Panc1 (cell line): Measurements from ENCODE around the gene CAND2. TPM values are rescaled to one million over a fixed set of nuclear protein-coding genes. Genes with fewer than 3 reads are reported as not detected.

ENCODE experiments used
- ATAC-seq: fragments of 200-7000 bp; cut with Tn5 transposase; 2 replicates; pipeline ENCODE4 v1.9.1; 2020; ENCODE audit warnings: mild to moderate bottlenecking, moderate library complexity
- BruUV-seq: library from RNA; stranded (reverse); fragments of 400-500 nt; replicated peaks from 2 replicates; lab custom pipeline; 2021; lab: Mats Ljungman, UMichigan
- CTCF ChIA-PET: fragments of 300-600 bp; sonication (Branson Sonifier 250); formaldehyde crosslinking; loops from one replicate; lab custom pipeline; 2022; ENCODE audit warnings: antibody characterized with exemption; lab: Charles Lee
- POLR2A ChIA-PET: fragments of 300-600 bp; sonication (Branson Sonifier 250); formaldehyde crosslinking; loops from one replicate; lab custom pipeline; 2022; ENCODE audit warnings: antibody characterized with exemption; lab: Charles Lee
- DNase-seq: peaks from one replicate; pipeline ENCODE4 v3.0.0-alpha.2; 2010; ENCODE audit warnings: low read depth, low spot score
- H3K27ac ChIP-seq: 2 replicates; pipeline ENCODE4 v1.5.1; 2011; ENCODE audit warnings: mild to moderate bottlenecking, low read length, inconsistent platforms
- H3K27me3 ChIP-seq: fragments of 200-500 bp; sonication (Bioruptor generic); 2 replicates; pipeline ENCODE4 v1.6.0; 2014; ENCODE audit warnings: low read length, inconsistent platforms; ENCODE audit not compliant: control insufficient read depth, insufficient read depth
- H3K36me3 ChIP-seq: fragments of 200-500 bp; sonication (Bioruptor generic); 2 replicates; pipeline ENCODE4 v1.5.1; 2014; ENCODE audit warnings: inconsistent platforms, mild to moderate bottlenecking, low read length, moderate library complexity; ENCODE audit not compliant: control insufficient read depth, insufficient read depth
- H3K4me1 ChIP-seq: 2 replicates; pipeline ENCODE4 v1.5.1; 2011; ENCODE audit warnings: inconsistent platforms, mild to moderate bottlenecking, low read length, moderate library complexity; ENCODE audit not compliant: control insufficient read depth, insufficient read depth
- H3K4me3 ChIP-seq, 2 experiments: 2 replicates each; pipeline ENCODE4 v1.5.1; 2011 to 2012; ENCODE audit warnings: low read depth in 2 of 2, low read length in 2 of 2, mild to moderate bottlenecking in 2 of 2, inconsistent platforms in 1 of 2, moderate library complexity in 1 of 2
- H3K9me3 ChIP-seq: fragments of 200-500 bp; sonication (Bioruptor generic); 2 replicates; pipeline ENCODE4 v1.5.1; 2014; ENCODE audit warnings: low read depth, mild to moderate bottlenecking, inconsistent platforms, low read length, moderate library complexity; ENCODE audit not compliant: control insufficient read depth, insufficient read depth
- POLR2AphosphoS5 ChIP-seq: IDR thresholded peaks from 2 replicates; pipeline ENCODE4 v1.6.1; 2012; ENCODE audit warnings: mild to moderate bottlenecking, low read depth, low read length, moderate library complexity
- SIN3A ChIP-seq: IDR thresholded peaks from 2 replicates; pipeline ENCODE4 v1.6.1; 2012; ENCODE audit warnings: low read depth, mild to moderate bottlenecking, low read length, moderate library complexity, borderline replicate concordance; ENCODE audit not compliant: insufficient read depth
- TCF7L2 ChIP-seq: IDR thresholded peaks from 2 replicates; pipeline ENCODE4 v1.6.1; 2011; ENCODE audit warnings: mild to moderate bottlenecking, low read depth, low read length, inconsistent platforms
- in situ Hi-C: cut with HindIII; loops from 2 replicates; pipeline ENCODE4 v1.10.0; 2016; ENCODE audit warnings: low sequenced_read_pairs, low pct_unique_long_range_greater_than_20kb
- intact Hi-C: fragments of 100-400 bp; cut with micrococcal nuclease; formaldehyde crosslinking; loops from one replicate; pipeline ENCODE4 v1.10.0; 2022; ENCODE audit not compliant: unreplicated experiment
- total RNA-seq: library from RNA; stranded (reverse); gene quantifications from one replicate; pipeline ENCODE4 v1.2.1, GENCODE V29; 2021; ENCODE audit not compliant: unreplicated experiment
- TF ChIP-seq, protein P1 (sequence below): fragments of 450-650 bp; IDR thresholded peaks from 2 replicates; pipeline ENCODE4 v1.5.1; 2017; ENCODE audit warnings: mild to moderate bottlenecking
- TF ChIP-seq, protein P2 (sequence below), 2 experiments: IDR thresholded peaks; 2 replicates each; pipeline ENCODE4 v1.6.1; 2011 to 2012; ENCODE audit warnings: low read depth in 2 of 2, control low read depth in 1 of 2, low read length in 1 of 2, mild to moderate bottlenecking in 1 of 2, moderate library complexity in 1 of 2; ENCODE audit not compliant: insufficient read depth in 1 of 2

Gene CAND2
- total RNA-seq, 1 experiment from 2014 or later: 0.13 TPM

DNA sequence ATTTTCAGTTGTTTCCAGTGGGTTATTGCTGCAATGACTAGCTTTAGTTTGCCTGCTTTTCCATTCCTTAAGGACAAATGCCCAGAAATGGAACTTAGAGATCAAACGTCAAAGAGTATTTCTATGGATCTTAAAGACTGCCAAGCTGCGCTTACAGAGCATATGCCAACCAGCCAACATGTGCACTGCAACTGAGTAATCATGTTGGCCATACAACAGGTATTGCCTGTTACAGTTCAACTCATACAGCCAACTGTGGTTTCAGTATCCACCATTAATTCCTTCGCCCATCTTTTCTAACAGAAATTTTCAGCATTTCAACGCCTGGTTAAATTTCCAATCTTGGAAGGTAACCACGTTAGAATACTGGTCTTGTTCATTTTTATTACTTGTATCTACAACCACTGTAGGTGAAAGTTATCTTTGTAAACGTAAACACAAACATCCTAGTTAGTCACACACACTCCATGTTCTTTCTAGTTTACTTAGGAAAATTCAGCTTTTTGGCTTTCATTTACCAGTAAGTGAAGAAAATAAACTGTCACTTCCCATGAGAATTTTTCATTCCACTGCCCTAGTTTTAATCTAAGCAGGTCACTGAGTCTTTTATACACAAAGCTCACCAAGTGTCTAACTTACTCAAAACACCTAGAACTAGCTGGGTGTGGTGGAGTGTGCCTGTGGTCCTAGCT is 41.0 kb downstream of the CAND2 start:
- H3K27me3 ChIP-seq: no peaks in the 10 kb centered on the region
- no peak for TF ChIP-seq SIN3A
- TF ChIP-seq, protein P1, sequence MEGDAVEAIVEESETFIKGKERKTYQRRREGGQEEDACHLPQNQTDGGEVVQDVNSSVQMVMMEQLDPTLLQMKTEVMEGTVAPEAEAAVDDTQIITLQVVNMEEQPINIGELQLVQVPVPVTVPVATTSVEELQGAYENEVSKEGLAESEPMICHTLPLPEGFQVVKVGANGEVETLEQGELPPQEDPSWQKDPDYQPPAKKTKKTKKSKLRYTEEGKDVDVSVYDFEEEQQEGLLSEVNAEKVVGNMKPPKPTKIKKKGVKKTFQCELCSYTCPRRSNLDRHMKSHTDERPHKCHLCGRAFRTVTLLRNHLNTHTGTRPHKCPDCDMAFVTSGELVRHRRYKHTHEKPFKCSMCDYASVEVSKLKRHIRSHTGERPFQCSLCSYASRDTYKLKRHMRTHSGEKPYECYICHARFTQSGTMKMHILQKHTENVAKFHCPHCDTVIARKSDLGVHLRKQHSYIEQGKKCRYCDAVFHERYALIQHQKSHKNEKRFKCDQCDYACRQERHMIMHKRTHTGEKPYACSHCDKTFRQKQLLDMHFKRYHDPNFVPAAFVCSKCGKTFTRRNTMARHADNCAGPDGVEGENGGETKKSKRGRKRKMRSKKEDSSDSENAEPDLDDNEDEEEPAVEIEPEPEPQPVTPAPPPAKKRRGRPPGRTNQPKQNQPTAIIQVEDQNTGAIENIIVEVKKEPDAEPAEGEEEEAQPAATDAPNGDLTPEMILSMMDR: no peak
- no peak for TF ChIP-seq TCF7L2
- TF ChIP-seq, protein P2, sequence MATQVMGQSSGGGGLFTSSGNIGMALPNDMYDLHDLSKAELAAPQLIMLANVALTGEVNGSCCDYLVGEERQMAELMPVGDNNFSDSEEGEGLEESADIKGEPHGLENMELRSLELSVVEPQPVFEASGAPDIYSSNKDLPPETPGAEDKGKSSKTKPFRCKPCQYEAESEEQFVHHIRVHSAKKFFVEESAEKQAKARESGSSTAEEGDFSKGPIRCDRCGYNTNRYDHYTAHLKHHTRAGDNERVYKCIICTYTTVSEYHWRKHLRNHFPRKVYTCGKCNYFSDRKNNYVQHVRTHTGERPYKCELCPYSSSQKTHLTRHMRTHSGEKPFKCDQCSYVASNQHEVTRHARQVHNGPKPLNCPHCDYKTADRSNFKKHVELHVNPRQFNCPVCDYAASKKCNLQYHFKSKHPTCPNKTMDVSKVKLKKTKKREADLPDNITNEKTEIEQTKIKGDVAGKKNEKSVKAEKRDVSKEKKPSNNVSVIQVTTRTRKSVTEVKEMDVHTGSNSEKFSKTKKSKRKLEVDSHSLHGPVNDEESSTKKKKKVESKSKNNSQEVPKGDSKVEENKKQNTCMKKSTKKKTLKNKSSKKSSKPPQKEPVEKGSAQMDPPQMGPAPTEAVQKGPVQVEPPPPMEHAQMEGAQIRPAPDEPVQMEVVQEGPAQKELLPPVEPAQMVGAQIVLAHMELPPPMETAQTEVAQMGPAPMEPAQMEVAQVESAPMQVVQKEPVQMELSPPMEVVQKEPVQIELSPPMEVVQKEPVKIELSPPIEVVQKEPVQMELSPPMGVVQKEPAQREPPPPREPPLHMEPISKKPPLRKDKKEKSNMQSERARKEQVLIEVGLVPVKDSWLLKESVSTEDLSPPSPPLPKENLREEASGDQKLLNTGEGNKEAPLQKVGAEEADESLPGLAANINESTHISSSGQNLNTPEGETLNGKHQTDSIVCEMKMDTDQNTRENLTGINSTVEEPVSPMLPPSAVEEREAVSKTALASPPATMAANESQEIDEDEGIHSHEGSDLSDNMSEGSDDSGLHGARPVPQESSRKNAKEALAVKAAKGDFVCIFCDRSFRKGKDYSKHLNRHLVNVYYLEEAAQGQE (IDR thresholded peaks at IDR 0.05; ENCODE audit: insufficient read depth in 1 of 2, low read depth in 2 of 2, low read length in 1 of 2): no peak
- TF ChIP-seq POLR2AphosphoS5: no peak
- H3K4me3 ChIP-seq: no peak overlapping the region
- BruUV-seq: TSS peak; percentile 21
- no peaks in the 10 kb centered on the region for H3K9me3 ChIP-seq
- CTCF ChIA-PET: no interaction called here
- DNase-seq (no peak), ATAC-seq (no peak)
- in situ Hi-C loops (no loop called here), intact Hi-C loops (no loop called here)
- POLR2A ChIA-PET: no interaction called here
- H3K4me1 ChIP-seq: peaks cover 19% of the 10 kb centered on the region
- peaks cover 54% of the 10 kb centered on the region for H3K36me3 ChIP-seq
- no peak overlapping the region for H3K27ac ChIP-seq

DNA sequence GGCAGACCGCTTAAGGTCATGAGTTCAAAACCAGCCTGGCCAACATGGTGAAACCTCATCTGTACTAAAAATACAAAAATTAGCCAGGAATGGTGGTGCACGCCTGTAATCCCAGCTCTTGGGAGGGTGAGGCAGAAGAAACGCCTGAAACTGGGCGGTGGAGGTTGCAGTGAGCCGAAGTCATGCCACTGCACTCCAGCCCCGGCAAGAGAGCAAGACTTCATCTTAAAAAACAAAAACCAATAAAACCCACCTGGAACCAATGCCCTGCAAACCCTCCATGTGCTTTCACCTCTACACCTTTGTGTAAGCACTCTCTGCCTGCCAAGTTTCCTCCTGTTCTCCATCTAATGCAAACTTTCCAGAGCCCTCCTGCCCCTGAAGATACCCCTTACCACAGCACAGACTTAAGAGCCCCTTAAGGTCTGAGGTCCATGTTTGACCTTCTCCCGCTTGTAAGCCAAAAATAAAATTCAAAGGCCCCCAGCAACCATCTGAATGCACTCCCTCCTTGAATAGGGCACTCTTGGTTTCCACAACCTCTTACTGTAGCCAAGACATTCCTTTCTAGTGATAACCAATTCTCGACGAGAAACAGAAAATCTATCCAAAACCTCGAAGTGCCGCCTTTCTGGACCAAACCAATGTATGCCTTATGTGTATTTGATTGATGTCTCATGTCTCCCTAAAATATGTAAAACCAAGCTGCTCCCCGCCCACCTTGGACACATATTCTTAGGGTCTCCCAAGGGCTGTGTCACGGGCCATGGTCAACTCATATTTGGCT is 41.9 kb downstream of the CAND2 start:
- Histone ChIP-seq H3K27me3 (no peaks in the 10 kb centered on the region), H3K4me3 (no peak overlapping the region; a peak in 1 of 4 replicates), H3K36me3 (peaks cover 54% of the 10 kb centered on the region), H3K9me3 (no peaks in the 10 kb centered on the region), H3K27ac (no peak overlapping the region), H3K4me1 (peaks cover 19% of the 10 kb centered on the region)
- ATAC-seq: no peak
- ChIA-PET POLR2A (interaction anchor here (0.5 kb wide), 1 partner anchor 172 kb away, joined by 4 read pairs; no protein-coding TSS in a partner anchor), CTCF (no interaction called here)
- TF ChIP-seq POLR2AphosphoS5 (no peak), TCF7L2 (no peak), SIN3A (no peak)
- TF ChIP-seq, protein P2 (IDR thresholded peaks at IDR 0.05; ENCODE audit: insufficient read depth in 1 of 2, low read depth in 2 of 2, low read length in 1 of 2): no peak
- TF ChIP-seq, protein P1: no peak
- no TSS peak for BruUV-seq
- in situ Hi-C loops: no loop called here
- no peak for DNase-seq
- intact Hi-C loops: no loop called here
